PFSK-1 (cell line): Measurements from ENCODE around the gene FNDC3A.

Source experiments
- FOXP2 ChIP-seq: optimal IDR thresholded peaks from 2 replicates; pipeline ENCODE3; 2011; ENCODE audit warnings: borderline replicate concordance, control low read depth, inconsistent platforms; ENCODE audit not compliant: insufficient read depth; ENCODE audit errors: extremely low read length, extremely low read depth
- POLR2AphosphoS5 ChIP-seq: IDR thresholded peaks from 2 replicates; pipeline ENCODE4 v1.6.1; 2012; ENCODE audit warnings: low read depth, mild to moderate bottlenecking, control low read depth, low read length, moderate library complexity
- REST ChIP-seq, 2 experiments: IDR thresholded peaks; 2 replicates each; pipeline versions ENCODE4 v1.6.1 to v1.8.0; 2011 to 2012; ENCODE audit warnings: low read depth in 2 of 2, low read length in 2 of 2, control low read depth in 1 of 2, inconsistent platforms in 1 of 2, mild to moderate bottlenecking in 1 of 2, moderate library complexity in 1 of 2; ENCODE audit not compliant: insufficient read depth in 1 of 2
- SIN3A ChIP-seq: IDR thresholded peaks from 2 replicates; pipeline ENCODE4 v1.6.1; 2012; ENCODE audit warnings: mild to moderate bottlenecking, low read length, moderate library complexity, borderline replicate concordance; ENCODE audit not compliant: insufficient read depth
- TAF1 ChIP-seq: IDR thresholded peaks from 2 replicates; pipeline ENCODE4 v1.6.1; 2012; ENCODE audit warnings: low read length, control low read depth, borderline replicate concordance; ENCODE audit not compliant: insufficient read depth

The FNDC3A gene

GRCh38 chr13:49084961-49085360 is 109.2 kb downstream of the FNDC3A start:
- TF ChIP-seq FOXP2 (no peak), TAF1 (no peak), POLR2AphosphoS5 (no peak), SIN3A (no peak), REST (IDR thresholded peaks at IDR 0.05; ENCODE audit: insufficient read depth in 1 of 2, low read depth in 2 of 2, low read length in 2 of 2) (no peak)

- no peak for TF ChIP-seq POLR2AphosphoS5
- no peak for TF ChIP-seq FOXP2
- TF ChIP-seq REST (IDR thresholded peaks at IDR 0.05; ENCODE audit: insufficient read depth in 1 of 2, low read depth in 2 of 2, low read length in 2 of 2): no peak
- TF ChIP-seq SIN3A: no peak
- no peak for TF ChIP-seq TAF1
Observed at GRCh38 chr13:49086722-49087121, 111.0 kb downstream of the FNDC3A start.

GRCh38 chr13:49093376-49093775 is 117.7 kb downstream of the FNDC3A start:
- TF ChIP-seq TAF1: no peak
- no peak for TF ChIP-seq SIN3A
- no peak for TF ChIP-seq FOXP2
- TF ChIP-seq REST (IDR thresholded peaks at IDR 0.05; ENCODE audit: insufficient read depth in 1 of 2, low read depth in 2 of 2, low read length in 2 of 2): no peak
- no peak for TF ChIP-seq POLR2AphosphoS5

- TF ChIP-seq SIN3A (no peak), POLR2AphosphoS5 (no peak), TAF1 (no peak), REST (IDR thresholded peaks at IDR 0.05; ENCODE audit: insufficient read depth in 1 of 2, low read depth in 2 of 2, low read length in 2 of 2) (no peak), FOXP2 (no peak)
Observed at GRCh38 chr13:49097374-49097773, 121.7 kb downstream of the FNDC3A start.

GRCh38 chr13:49098198-49098597 is 122.5 kb downstream of the FNDC3A start:
- TF ChIP-seq SIN3A (peak; percentile 32; the same call in 1 of the 2 replicates), TAF1 (no peak)
